GM21786 (cell line): ENCODE results near the gene SMTNL1.
A peak's percentile ranks its signal among the peaks of the same experiment; 100 is the strongest.

Experiments
- ATAC-seq: cut with Tn5 transposase; IDR thresholded peaks from one replicate; pipeline ENCODE4 v1.9.1; 2021; ENCODE audit not compliant: unreplicated experiment

Gene SMTNL1, protein sequence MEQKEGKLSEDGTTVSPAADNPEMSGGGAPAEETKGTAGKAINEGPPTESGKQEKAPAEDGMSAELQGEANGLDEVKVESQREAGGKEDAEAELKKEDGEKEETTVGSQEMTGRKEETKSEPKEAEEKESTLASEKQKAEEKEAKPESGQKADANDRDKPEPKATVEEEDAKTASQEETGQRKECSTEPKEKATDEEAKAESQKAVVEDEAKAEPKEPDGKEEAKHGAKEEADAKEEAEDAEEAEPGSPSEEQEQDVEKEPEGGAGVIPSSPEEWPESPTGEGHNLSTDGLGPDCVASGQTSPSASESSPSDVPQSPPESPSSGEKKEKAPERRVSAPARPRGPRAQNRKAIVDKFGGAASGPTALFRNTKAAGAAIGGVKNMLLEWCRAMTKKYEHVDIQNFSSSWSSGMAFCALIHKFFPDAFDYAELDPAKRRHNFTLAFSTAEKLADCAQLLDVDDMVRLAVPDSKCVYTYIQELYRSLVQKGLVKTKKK

DNA sequence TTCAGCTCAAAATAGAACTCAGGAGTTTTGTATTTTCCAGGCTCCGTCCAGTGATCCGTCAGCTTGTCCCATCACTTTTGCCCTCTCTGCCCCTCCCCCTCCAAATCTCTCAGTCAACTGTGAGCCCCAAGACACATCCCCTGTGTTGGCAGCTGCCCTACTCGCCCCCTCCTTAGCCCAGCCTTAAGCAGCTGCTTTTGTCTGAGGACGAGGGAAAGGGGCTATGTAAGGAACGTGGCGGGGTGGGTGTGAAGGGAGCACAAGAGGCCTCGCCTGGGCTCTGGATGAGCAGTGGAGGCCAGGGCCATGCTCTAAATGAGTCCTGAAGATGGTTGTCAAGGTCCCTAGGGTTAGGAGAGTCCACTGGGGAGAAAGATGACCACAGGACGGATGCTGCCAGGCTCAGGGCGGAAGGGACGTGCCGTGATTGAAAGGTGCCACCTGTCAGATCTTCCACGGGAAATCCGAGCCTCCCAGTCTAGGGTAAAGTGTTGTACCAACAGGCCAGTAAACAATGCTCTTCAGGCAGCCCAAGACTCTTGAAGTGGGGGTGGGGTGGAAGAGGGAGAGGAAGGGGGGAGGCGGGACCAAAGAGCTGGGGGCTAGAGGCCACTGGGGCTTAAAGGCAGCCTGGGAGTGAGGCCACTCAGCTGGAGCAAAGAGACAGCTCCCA is at the start of gene SMTNL1:
TSS of gene SMTNL1 (plus strand) at position 649 of the 673 bp plus-strand sequence. CDS start 5,048 bp downstream, outside the sequence.
- ATAC-seq: no peak

DNA sequence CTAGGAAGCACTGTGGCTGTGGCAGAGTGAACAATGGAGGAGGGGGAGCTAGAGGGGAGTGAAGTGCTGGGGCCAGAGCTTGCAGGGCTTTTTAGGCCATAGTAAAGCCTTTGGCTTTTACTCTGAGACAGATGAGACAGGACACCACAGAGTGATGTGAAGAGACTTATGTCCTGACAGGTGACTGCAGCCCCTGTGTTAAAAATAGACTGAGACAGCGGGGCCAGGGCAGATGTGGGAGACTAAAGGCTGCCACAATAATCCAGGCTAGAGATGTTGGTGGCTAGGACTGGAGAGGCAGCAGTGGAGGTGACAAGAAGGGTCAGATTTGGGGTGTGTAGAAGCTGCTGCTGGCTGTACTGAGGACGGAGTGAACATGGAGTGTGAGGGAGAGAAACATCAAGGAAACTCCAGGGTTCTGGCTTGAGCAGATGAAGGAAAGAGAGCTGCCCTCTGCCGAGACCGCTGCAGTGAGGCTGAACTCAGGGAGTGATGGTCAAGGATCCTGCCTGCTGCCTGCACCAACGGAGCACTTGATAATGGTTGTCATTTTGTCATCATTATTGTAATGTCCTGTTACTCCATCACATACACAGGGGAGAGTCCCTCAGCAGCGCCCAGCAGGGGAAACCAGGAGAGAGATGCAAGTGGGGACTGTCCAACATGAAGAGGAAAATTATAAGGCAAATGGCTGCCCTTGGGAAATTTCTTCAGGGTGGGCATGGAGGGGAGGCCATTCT is 49.3 kb upstream of the SMTNL1 start:
- no peak for ATAC-seq

DNA sequence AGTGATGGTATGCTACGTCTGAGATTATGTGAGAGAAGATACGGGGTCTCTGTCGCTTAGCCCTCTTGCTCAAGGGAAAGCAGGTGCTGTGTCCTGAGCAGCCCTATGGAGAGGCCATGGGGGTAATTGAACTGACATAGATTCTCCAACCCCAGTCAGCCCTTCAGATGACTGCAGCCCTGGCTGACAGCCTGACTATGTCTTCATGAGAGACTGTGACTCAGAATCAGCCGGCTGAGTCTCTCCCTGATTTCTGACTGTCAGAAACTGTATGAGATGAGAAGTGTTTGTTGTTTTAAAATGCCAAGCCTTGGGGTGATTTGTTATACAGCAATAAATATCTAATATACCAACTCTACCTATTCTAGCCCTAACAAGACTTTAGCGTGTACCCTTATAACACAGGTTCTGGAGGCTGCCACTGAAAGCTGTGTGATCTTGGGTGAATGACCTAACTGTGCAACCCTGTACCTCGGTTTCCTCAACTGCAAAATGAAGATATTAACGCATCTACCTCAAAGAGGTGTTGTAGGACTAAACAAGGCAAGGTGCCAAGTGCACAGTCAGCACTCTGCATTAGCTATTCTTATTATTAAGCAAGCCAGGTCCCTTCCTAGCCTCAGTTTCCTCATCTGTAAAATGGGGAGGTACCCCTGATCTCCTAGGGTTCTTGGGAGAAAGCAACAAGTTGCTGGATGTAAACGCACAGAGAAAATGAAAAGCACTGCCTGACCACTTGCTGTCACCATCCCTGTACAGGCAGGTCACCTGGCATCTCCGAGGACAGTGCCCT is 46.7 kb upstream of the SMTNL1 start:
- no peak for ATAC-seq

DNA sequence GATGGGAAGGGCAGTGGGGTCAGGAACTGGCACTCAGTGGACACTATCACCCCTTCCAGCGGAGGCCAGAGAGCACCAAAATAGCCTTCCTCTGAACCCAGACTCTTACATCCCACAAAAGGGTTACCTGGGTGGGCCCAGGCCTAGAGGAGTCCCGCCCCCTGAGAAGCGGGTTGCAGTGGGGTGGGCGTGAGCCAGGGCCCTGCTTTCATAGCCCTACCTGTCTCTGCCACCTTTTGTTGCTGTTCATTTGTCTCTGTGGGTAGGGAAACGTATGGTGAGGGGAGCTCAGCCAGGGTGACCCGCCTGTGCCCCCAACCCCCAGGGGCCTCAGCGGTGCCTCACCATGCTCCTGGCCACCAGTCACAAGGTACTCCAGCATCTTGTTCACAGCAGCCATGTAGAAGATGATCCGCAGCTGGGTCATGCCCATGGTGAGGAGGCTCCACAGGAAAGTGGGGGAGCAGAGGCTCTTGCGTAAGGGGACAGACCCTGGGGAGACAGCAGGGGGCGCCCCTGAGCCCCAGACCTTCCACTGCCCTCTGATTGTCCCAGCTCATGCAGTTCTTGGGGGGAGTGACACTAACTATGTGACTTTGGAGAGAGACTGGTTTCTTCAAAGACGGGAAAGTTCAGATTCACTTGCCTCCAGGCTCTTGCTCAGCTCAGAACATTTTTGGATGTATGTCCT is 45.9 kb upstream of the SMTNL1 start:
- ATAC-seq: no peak

DNA sequence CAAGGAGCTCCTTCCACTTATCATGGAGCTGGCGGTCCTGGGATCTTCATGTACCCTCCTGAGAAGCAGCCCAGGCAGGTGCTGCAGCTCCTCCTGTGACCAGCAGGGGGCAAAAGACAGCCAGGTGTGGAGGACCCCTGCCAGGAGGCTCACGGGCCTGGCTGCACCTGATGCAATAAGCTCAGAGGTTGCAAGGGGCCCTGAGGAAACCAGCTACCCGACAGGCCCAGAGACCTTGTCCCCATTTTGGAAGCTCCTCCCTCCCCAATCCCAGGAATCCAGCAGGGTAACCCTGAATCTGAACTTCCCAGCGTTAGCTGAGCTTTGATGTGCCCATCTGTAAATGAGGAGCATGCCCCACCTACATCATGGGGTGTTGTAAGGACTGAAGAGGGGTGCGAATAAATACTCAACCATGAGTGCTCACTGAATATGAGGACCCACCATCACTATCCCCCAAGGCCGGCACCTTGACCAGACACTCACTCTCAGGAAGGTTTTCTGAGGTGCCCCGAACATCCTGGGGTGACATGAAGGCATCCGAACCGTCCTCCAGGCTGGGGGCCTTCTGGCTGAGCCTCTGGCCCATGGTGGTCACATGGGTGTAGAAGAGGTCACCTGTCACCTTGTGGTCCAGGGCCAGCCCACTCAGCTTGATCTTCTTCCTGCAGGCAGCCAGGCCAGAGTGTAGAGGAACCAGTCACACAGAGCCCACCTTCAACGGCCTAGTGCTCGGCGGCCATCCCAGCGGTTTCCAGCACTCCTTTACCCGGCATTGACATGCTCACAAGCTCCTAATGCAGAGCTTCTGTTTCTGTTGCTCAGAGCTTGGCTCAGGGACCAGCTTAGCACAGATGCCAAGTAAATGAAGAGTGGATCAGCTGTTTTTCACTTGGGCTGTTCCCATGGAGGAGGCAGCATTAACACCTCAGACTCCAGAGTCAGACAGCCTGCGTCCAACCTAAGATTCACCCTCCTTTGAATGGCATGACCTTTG is 43.6 kb upstream of the SMTNL1 start:
- peak; percentile 62 for ATAC-seq

DNA sequence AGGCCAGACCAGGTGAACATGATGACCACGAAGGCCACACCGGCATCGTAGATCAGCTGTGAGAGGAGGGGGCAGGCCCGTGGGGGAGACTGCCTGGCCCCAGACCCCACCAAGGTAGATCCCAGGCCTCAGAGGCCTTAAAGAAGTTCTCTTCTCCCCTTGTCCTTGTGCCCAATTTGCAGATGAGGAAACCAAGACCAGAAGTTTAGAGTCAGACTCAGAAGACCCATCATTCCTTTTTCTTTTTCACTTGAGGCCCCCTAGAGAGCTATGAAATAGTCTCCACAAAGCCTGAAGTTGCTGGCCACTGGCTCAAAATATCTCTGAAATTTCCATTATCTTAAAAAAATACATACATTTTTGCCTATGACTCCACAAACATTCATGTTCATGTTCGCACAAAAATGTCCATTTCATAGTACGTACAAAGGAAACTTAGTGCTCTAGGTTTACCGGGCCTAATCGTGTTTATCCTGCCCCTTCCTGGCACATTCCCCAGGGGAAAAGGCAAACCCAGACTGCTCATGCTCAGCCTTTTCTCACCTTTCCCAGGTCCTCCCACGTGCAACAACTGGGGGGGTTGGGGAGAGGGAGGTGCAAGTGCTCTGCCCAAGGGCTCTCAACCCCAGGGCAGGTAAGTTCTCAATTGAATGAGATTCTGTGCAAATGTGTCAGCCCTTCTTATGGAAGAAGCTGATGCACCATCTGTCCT is 41.1 kb upstream of the SMTNL1 start:
- no peak for ATAC-seq

DNA sequence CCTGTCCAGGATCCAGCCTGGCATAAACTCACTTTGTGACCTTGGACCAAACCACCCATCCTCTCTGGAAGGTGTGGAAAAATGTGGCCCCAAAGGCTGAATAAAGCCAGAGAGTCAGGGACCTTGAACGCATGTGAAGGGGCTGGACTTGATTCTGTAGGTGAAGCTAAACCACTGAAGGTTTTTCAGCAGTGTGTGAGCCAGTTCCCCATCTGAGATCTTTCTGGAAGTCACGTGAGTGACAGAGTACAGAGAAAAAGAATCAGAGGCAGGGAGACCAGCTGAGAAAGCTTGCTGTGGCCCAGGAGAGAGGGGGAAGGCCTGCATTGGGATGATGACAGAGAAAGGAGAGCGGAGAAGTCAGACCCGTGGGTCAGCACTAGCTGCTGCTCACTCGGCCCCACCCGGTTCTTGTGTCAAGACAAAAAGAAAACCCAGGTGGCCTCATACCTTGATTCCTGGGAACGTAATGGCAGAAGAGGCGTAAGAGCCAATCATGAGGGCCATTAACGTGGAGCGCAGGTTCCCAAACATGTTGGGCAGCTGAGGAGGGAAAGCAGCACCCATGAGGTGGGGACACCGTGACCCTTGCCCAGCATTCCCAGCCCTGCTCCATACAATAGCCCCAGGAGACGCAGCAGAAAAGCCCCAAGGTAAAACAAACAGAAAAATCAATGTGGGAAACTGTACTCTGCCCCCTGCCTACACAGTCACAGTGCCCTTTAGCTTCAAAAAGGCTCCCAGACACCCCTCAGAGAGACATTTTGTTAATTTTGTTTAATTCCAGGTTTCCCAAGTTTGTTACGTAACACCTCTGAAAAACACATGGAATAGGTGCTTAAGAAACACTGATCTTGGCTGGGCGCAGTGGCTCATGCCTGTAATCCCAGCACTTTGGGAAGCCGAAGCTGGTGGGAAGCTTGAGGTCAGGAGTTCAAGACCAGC is 39.8 kb upstream of the SMTNL1 start:
- ATAC-seq: no peak

DNA sequence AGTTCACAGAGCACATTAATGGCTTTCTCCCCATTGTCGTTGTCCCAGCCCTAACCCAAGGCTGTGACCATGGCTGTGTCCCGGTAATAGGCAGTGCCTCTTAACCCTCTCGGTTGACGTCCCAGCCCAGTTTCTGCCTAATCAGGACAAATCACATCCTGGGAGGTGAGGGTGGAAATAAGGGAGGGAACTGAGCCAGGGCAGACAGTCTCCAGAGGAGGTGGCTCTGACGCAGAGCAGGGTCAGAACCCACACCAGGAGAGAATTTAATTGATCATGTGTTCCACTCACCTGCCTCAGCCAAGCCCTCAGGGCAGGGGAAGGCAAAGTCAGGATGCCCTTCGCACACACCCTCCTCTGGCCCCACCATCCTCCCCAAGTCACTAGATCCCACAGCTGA is 38.9 kb upstream of the SMTNL1 start:
- no peak for ATAC-seq

DNA sequence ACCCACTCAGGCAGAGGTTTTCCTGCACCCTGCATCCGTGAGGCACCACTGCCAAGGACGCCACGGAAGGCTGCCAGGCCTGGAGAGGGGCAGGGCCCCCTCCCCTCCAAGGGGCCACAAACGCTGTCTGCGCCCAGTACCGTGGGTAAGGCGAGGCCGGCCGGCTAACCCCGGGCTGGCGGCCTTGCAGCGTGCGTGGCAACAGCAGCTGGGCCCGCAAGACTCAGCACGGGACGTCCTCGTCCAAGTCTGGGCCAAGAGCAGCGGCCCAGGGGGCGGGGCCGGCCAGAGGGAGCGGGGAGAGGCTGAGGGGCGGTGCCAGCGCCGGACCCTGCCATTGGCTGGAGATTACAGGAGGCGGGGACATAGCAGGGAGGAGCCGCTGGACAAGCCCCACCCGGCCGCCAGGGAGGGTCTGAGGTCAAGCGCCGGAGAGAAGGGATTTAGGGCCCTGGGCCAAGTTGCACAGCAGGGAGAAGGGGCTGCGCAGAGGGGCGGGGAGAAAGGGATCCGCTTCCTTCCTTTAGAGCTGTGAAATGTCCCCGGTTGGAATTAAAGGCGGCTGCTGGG is 37.9 kb upstream of the SMTNL1 start:
- peak; percentile 98 for ATAC-seq

DNA sequence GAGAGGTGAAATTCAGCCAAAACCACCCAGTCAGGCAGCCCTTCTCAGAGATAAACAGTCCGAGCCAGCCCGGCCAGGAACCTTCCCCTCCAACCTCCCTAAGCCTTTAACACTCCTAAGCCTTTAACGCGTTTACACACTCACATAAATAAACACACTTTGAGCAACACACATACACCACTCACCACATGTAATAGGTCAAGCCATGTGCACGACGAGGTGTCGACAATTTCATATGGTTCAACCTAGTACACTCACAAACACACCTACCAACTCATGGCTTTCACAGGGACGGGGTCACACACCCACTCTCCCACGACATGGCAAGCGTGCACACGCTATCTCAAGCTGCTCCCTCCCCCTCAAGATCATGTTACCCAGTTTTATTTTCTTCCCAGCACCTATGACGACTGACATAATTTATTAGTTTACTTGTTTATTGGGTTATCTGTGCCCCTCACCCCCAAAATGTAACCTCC is 37.4 kb upstream of the SMTNL1 start:
- no peak for ATAC-seq

DNA sequence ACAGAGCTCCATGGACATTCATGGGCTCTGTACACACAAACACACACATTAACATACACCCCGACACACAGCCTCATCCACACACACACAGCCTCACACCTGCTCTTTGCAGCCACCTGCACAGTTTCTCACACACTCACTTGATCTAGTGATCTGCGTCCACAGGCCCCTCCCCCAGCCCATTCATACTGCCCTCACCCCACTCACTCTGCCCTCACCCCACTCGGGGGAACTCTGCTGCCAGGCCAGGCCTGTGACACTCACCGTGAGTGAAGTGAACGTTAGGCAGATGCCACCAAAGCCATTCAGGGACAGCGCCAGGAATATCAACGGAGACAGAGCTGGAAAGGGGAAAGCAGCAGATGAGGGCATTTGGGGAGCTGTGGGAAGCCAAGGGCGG is 36.9 kb upstream of the SMTNL1 start:
- ATAC-seq: no peak

DNA sequence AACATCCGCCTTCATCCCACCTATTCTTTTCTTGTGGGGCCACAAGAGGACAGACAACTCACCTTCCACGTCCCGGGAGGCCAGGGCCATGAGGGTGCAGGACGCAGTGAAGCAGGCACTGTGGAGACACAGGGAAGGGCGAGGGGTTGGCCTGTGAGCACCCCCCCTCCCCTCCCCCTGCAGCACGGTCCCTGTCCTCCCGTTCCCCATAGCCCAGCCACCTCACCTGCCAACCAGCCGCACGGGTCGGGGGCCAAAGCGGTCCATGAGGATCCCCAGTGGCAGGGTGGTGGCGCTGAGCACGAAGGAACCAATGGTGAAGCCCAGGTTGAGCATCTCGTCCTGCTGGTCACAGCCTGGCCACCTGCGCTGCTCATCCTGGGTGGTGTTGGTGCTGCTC is 36.5 kb upstream of the SMTNL1 start:
- ATAC-seq: no peak

DNA sequence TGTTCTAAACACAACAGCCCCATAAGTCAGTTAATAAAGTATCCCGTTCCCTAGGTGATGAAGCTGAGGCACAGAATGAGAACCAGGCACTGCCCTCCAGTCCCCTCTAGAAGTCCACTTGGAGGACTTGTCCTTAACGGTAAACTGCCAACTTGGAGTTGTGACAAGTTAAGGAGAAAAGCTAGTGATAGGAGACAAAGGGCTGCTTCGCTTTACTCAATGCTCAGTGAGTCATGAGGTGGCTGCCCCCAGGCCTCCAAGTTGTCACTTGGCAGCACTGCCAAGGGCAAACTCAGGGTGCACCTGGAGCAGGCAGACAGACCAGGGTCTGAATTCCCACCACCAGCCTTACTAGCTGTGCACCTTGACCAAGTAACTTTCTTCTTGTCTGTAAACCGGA is 35.4 kb upstream of the SMTNL1 start:
- ATAC-seq: no peak

DNA sequence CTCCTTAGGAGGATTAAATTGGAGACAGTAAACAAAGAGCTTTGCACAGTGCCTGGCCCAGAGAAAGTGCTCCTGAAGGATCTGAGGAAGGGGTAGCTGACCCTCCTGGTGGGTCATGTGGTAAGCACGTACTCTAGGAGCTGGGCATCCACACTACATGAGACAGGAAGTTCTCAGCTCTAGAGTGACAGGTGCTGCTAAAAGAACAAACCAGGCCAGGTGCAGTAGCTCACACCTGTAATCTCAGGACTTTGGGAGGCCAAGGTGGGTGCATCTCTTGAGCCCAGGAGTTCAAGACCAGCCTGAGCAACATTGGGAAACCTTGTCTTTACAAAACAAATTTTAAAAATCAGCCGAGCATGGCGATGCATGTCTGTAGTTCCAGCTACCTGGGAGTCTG is 35.0 kb upstream of the SMTNL1 start:
- no peak for ATAC-seq

DNA sequence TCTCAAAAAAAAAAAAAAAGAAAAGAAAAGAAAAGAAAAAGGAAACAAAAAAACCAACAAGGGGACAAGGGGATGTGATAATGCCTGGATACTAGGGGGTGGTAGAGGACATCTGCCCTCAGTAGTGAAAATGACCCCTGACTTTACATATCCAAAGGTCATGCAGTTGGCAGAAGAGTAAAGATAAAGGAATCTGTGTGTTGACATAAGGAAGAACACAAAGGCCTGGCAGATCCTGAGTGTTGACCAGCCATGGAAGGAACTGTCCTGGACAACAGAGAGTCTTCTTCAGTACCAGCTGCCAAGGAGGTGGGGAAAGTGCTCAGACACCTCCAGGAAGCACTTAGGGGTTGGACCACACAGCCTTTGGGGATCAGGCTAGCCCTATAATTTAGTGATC is 34.5 kb upstream of the SMTNL1 start:
- no peak for ATAC-seq

DNA sequence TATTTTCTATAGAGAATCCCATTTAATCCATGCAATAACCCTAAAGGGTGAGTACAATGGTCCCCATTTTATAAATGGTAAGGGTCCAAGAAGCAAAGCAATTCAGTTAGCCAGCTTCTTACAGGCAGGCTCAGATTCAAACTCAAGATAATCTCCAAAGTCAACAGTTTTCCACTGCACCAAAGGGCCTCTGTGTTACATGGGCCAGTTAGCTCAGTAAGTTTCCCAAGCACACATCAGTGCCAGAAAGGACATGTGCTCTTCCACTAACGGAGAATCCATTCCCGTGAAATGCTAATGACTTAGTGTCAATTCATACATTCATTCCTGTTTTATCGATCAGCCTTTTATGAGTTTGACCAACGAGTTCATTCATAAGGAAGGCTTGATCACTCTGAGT is 32.9 kb upstream of the SMTNL1 start:
- ATAC-seq: no peak

DNA sequence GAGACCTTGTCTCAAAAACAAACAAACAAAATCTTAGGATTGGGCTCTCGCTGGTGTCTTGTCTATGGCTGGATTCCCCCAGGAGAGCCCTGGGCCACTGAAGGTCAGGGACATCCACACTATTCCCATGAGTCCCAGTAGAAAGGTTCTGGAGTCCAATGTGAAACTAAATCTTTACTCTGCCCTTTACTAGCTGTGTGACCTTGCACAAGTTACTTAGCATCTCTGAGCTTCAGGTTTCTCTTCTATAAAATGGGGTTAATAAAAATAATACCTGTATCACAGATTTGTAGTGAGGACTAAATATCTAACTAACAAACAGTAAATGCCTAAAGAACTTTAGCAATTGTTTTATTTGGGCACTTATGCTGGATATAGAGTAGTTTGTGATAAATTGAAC is 30.9 kb upstream of the SMTNL1 start:
- no peak for ATAC-seq
